GM23338 (cell line): ENCODE data around the gene NF1. TPM values are rescaled to one million over a fixed set of nuclear protein-coding genes. Genes with fewer than 3 reads are reported as not detected.

Source experiments
- ATAC-seq: fragments of 200-7000 bp; cut with Tn5 transposase; 3 replicates; pipeline ENCODE4 v1.9.1; 2020
- DNase-seq: peaks from one replicate; pipeline ENCODE4 v3.0.0-alpha.2; 2015; ENCODE audit warnings: low spot score
- H2AFZ ChIP-seq: fragments of 200-600 bp; sonication (generic); 2 replicates; pipeline ENCODE4 v1.8.0; 2016; ENCODE audit warnings: antibody characterized with exemption, mild to moderate bottlenecking, moderate library complexity
- H3F3A ChIP-seq: fragments of 200-600 bp; sonication (generic); replicated peaks from 2 replicates; pipeline ENCODE4 v1.8.0; 2017; ENCODE audit warnings: antibody characterized with exemption, mixed run types, low read depth
- H3K27ac ChIP-seq: fragments of 200-600 bp; sonication (generic); 2 replicates; pipeline ENCODE4 v1.6.1; 2016; ENCODE audit warnings: low read depth
- H3K27me3 ChIP-seq: fragments of 200-600 bp; sonication (generic); 2 replicates; pipeline ENCODE4 v1.8.0; 2016; ENCODE audit warnings: mild to moderate bottlenecking, mixed run types, moderate library complexity; ENCODE audit not compliant: insufficient read depth
- H3K36me3 ChIP-seq: fragments of 200-600 bp; sonication (generic); 2 replicates; pipeline ENCODE4 v1.8.0; 2016; ENCODE audit warnings: mild to moderate bottlenecking; ENCODE audit not compliant: insufficient read depth
- H3K4me1 ChIP-seq: fragments of 200-600 bp; sonication (generic); 2 replicates; pipeline ENCODE4 v1.8.0; 2016; ENCODE audit warnings: mild to moderate bottlenecking, moderate library complexity; ENCODE audit not compliant: insufficient read depth
- H3K4me2 ChIP-seq: fragments of 200-600 bp; sonication (generic); 2 replicates; pipeline ENCODE4 v1.7.1; 2017; ENCODE audit warnings: mixed run types
- H3K4me3 ChIP-seq: fragments of 200-600 bp; sonication (generic); 2 replicates; pipeline ENCODE4 v1.6.1; 2016; ENCODE audit warnings: mixed run types
- H3K79me2 ChIP-seq: fragments of 200-600 bp; sonication (generic); replicated peaks from 2 replicates; pipeline ENCODE4 v1.8.0; 2017; ENCODE audit warnings: mild to moderate bottlenecking; ENCODE audit not compliant: insufficient read depth
- H3K9me2 ChIP-seq: fragments of 200-600 bp; sonication (generic); 2 replicates; pipeline ENCODE4 v1.8.0; 2017; ENCODE audit not compliant: insufficient read depth
- H4K20me1 ChIP-seq: fragments of 200-600 bp; sonication (generic); replicated peaks from 2 replicates; pipeline ENCODE4 v1.8.0; 2017; ENCODE audit warnings: mild to moderate bottlenecking; ENCODE audit not compliant: insufficient read depth
- H3K27ac Mint-ChIP-seq: 2 replicates; pipeline ENCODE4 v1.8.0; 2020; ENCODE audit warnings: inconsistent platforms, mild to moderate bottlenecking, moderate library complexity, mixed read lengths
- H3K27me3 Mint-ChIP-seq: 3 replicates; pipeline ENCODE4 v1.8.0; 2022; ENCODE audit warnings: low read depth, mild to moderate bottlenecking, moderate library complexity, mixed read lengths, inconsistent platforms; ENCODE audit not compliant: insufficient read depth, poor library complexity
- H3K36me3 Mint-ChIP-seq: 3 replicates; pipeline ENCODE4 v1.8.0; 2021; ENCODE audit warnings: low read depth, mild to moderate bottlenecking, inconsistent platforms, moderate library complexity, mixed read lengths
- H3K4me1 Mint-ChIP-seq: 3 replicates; pipeline ENCODE4 v1.8.0; 2020; ENCODE audit warnings: mild to moderate bottlenecking, inconsistent platforms, mixed read lengths
- H3K4me3 Mint-ChIP-seq: 3 replicates; pipeline ENCODE4 v1.8.0; 2021; ENCODE audit warnings: moderate library complexity, mild to moderate bottlenecking, inconsistent platforms, mixed read lengths
- H3K9me3 Mint-ChIP-seq: 3 replicates; pipeline ENCODE4 v1.8.0; 2020; ENCODE audit warnings: moderate library complexity, mild to moderate bottlenecking, inconsistent platforms, mixed read lengths
- CREB1 ChIP-seq: fragments of 250-450 bp; sonication (Bioruptor Pico); IDR thresholded peaks from 2 replicates; pipeline ENCODE4 v1.5.0; 2020; ENCODE audit warnings: low read depth, mild to moderate bottlenecking, moderate library complexity
- EZH2 ChIP-seq: fragments of 200-600 bp; sonication (generic); IDR thresholded peaks from one replicate; pipeline ENCODE4 v1.8.0; 2017; ENCODE audit warnings: antibody characterized with exemption, mild to moderate bottlenecking, low read depth; ENCODE audit not compliant: unreplicated experiment
- EZH2phosphoT487 ChIP-seq: fragments of 200-600 bp; sonication (generic); IDR thresholded peaks from one replicate; pipeline ENCODE4 v1.8.1; 2018; ENCODE audit warnings: antibody characterized with exemption; ENCODE audit not compliant: unreplicated experiment
- JUNB ChIP-seq: IDR thresholded peaks from one replicate; pipeline ENCODE4 v1.6.1; 2016; ENCODE audit warnings: antibody characterized with exemption; ENCODE audit not compliant: unreplicated experiment
- NANOG ChIP-seq: IDR thresholded peaks from 2 replicates; pipeline ENCODE4 v1.6.1; 2016; ENCODE audit warnings: antibody characterized with exemption, borderline replicate concordance
- POLR2AphosphoS5 ChIP-seq: IDR thresholded peaks from 2 replicates; pipeline ENCODE4 v1.6.1; 2016; ENCODE audit warnings: antibody characterized with exemption, low read depth
- REST ChIP-seq: IDR thresholded peaks from one replicate; pipeline ENCODE4 v1.6.1; 2018; ENCODE audit warnings: antibody characterized with exemption; ENCODE audit not compliant: unreplicated experiment
- STAT1 ChIP-seq: IDR thresholded peaks from one replicate; pipeline ENCODE4 v1.6.1; 2016; ENCODE audit warnings: antibody characterized with exemption; ENCODE audit not compliant: unreplicated experiment
- polyA plus RNA-seq: library from polyadenylated mRNA; unstranded; fragments of >200 nt; fragmentation: Nextera tagmentation; extraction: Ambion mirVana; gene quantifications from 2 replicates; pipeline ENCODE4 v1.2.1, GENCODE V29; 2016
- total RNA-seq: library from RNA; depleted of rRNA; stranded (reverse); fragments of >200 nt; shearing (Covaris generic); gene quantifications from 2 replicates; pipeline ENCODE4 v1.2.3, GENCODE V29; 2014
- TF ChIP-seq, protein P1 (sequence below): fragments of 250-450 bp; sonication (Bioruptor Pico); IDR thresholded peaks from 2 replicates; pipeline ENCODE4 v1.5.0; 2020; ENCODE audit warnings: mild to moderate bottlenecking, moderate library complexity

NF1 gene
- total and polyA plus RNA-seq, 2 experiments from 2014 or later = 16.3 to 49.7 TPM

- TF ChIP-seq, protein P1, sequence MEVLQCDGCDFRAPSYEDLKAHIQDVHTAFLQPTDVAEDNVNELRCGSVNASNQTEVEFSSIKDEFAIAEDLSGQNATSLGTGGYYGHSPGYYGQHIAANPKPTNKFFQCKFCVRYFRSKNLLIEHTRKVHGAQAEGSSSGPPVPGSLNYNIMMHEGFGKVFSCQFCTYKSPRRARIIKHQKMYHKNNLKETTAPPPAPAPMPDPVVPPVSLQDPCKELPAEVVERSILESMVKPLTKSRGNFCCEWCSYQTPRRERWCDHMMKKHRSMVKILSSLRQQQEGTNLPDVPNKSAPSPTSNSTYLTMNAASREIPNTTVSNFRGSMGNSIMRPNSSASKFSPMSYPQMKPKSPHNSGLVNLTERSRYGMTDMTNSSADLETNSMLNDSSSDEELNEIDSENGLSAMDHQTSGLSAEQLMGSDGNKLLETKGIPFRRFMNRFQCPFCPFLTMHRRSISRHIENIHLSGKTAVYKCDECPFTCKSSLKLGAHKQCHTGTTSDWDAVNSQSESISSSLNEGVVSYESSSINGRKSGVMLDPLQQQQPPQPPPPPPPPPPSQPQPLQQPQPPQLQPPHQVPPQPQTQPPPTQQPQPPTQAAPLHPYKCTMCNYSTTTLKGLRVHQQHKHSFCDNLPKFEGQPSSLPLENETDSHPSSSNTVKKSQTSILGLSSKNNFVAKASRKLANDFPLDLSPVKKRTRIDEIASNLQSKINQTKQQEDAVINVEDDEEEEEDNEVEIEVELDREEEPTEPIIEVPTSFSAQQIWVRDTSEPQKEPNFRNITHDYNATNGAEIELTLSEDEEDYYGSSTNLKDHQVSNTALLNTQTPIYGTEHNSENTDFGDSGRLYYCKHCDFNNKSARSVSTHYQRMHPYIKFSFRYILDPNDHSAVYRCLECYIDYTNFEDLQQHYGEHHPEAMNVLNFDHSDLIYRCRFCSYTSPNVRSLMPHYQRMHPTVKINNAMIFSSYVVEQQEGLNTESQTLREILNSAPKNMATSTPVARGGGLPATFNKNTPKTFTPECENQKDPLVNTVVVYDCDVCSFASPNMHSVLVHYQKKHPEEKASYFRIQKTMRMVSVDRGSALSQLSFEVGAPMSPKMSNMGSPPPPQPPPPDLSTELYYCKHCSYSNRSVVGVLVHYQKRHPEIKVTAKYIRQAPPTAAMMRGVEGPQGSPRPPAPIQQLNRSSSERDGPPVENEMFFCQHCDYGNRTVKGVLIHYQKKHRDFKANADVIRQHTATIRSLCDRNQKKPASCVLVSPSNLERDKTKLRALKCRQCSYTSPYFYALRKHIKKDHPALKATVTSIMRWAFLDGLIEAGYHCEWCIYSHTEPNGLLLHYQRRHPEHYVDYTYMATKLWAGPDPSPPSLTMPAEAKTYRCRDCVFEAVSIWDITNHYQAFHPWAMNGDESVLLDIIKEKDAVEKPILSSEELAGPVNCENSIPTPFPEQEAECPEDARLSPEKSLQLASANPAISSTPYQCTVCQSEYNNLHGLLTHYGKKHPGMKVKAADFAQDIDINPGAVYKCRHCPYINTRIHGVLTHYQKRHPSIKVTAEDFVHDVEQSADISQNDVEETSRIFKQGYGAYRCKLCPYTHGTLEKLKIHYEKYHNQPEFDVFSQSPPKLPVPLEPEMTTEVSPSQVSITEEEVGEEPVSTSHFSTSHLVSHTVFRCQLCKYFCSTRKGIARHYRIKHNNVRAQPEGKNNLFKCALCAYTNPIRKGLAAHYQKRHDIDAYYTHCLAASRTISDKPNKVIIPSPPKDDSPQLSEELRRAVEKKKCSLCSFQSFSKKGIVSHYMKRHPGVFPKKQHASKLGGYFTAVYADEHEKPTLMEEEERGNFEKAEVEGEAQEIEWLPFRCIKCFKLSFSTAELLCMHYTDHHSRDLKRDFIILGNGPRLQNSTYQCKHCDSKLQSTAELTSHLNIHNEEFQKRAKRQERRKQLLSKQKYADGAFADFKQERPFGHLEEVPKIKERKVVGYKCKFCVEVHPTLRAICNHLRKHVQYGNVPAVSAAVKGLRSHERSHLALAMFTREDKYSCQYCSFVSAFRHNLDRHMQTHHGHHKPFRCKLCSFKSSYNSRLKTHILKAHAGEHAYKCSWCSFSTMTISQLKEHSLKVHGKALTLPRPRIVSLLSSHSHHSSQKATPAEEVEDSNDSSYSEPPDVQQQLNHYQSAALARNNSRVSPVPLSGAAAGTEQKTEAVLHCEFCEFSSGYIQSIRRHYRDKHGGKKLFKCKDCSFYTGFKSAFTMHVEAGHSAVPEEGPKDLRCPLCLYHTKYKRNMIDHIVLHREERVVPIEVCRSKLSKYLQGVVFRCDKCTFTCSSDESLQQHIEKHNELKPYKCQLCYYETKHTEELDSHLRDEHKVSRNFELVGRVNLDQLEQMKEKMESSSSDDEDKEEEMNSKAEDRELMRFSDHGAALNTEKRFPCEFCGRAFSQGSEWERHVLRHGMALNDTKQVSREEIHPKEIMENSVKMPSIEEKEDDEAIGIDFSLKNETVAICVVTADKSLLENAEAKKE (CRISPR knock-in tag) = no peak
- TF ChIP-seq CREB1 (CRISPR knock-in tag) = no peak
Observed at GRCh38 chr17:31252741-31253140, 158.0 kb downstream of the NF1 start (continued).

DNA sequence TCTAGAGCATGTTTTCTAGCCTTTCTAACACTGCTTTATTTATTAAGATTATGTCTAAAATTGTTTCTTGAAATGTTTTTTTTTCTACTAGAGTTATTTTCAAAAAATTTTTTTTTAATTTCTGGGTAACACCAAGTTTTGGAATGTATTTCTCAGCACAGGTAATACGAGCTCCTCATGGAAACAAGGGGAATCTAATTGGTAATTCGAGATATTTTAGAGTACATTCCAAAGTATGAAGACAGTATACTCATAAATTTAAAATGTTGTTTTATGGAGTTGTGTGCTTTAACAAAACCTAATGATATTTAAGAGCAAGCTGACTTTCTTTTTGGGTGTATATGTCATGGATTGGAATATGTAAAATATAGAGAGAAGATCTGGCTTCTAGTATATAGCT, 159.9 kb downstream of the NF1 start:
- no peaks in the 10 kb centered on the region for H3K27me3 Mint-ChIP-seq
- Histone ChIP-seq H2AFZ (no peak overlapping the region), H3K27ac (no peak overlapping the region), H3K27me3 (no peaks in the 10 kb centered on the region), H4K20me1 (no peaks in the 10 kb centered on the region), H3K4me3 (no peak overlapping the region), H3K36me3 (no peaks in the 10 kb centered on the region; the same call in 1 of the 2 replicates), H3K4me2 (no peak overlapping the region), H3K4me1 (0 out of 2 replicates have a peak, but pooled peaks cover 3% of the 10 kb centered on the region), H3K79me2 (no peaks in the 10 kb centered on the region), H3K9me2 (no peaks in the 10 kb centered on the region), H3F3A (no peaks in the 10 kb centered on the region)
- H3K27ac Mint-ChIP-seq = no peak overlapping the region
- H3K36me3 Mint-ChIP-seq = no peaks in the 10 kb centered on the region
- no peak for DNase-seq
- ATAC-seq = no peak
- no peaks in the 10 kb centered on the region for H3K9me3 Mint-ChIP-seq
- H3K4me1 Mint-ChIP-seq = peaks cover 7% of the 10 kb centered on the region; the same call in 2 of the 3 replicates
- H3K4me3 Mint-ChIP-seq = no peak overlapping the region
- TF ChIP-seq EZH2phosphoT487 (no peak), JUNB (no peak), EZH2 (no peak), REST (no peak), POLR2AphosphoS5 (no peak), NANOG (no peak), STAT1 (no peak)
